GM19043 (cell line): Measurements from ENCODE around the gene PRKCE.

ENCODE experiments used
- ATAC-seq: cut with Tn5 transposase; IDR thresholded peaks from one replicate; pipeline ENCODE4 v1.9.1; 2021; ENCODE audit warnings: low read depth; ENCODE audit not compliant: unreplicated experiment

The PRKCE gene

GRCh38 chr2:45826884-45827635 lies 175.6 kb downstream of the PRKCE start:
- no peak for ATAC-seq

DNA sequence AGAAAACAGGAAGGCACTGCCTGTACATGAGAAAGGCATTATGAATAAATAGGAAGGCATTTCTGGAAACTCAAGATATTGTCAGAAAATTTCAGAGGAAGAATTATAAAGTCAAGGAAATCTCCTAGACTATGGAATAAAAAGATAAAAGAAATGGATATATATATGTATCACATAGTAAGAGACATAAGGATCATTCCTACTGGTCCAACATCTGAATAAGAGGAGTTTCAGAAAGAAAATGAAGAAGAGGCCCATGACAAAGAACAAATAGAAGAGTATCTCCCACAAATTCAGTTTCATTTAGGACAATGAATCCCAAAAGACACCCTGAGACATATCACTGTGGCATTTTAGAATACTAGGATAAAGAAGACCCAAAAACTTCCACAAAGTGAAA lies 178.8 kb downstream of the PRKCE start:
- no peak for ATAC-seq

DNA sequence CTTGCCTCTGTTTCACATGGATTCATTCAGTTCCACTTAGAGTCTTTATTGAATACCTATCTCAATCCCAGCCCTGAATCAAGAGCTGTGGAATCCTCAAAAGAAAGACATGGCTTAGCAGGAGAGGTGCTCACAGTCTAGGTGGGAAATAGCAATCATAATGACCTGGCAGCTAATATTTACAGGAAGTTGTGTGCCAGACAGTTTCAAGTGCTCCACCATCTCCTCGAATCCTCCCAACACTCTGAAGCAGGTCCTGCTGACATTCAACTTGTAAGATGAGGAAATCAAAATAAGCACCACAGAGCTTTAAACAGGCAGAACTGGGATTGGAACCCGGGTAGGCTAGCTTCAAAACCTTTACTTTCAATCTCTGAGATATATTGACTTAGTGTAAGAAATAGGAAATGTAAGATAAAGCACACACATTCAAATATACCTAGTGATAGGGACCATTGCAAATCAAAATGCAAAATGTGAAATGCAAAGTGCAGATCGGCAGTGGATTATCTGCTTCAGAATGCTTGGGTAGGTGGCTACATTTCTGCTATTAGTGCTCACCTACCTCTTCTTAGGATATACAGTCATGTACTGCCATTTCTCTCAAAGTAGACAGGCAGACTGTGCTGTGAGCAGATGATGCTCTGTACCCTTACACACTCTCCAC lies 182.0 kb downstream of the PRKCE start:
- ATAC-seq = peak; percentile 7

DNA sequence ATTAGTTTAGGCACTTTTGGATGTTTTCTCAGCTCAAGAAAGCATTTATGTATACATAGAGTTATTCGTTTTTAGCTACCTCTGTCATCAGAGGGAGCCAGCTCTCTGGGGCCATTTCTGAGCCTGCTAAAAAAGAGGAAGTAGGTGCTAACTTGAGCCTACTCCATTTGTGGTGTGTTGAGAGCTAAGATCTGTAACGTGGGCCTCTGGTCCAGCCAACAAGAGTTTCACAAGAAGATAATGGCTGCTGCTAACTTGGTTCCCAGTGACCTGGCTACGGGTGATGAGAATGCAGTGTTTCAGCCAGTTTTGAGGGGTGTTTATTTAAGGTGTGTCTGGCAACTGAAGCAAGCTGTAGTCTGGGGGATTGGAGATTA lies 182.5 kb downstream of the PRKCE start:
- ATAC-seq = peak; percentile 63

DNA sequence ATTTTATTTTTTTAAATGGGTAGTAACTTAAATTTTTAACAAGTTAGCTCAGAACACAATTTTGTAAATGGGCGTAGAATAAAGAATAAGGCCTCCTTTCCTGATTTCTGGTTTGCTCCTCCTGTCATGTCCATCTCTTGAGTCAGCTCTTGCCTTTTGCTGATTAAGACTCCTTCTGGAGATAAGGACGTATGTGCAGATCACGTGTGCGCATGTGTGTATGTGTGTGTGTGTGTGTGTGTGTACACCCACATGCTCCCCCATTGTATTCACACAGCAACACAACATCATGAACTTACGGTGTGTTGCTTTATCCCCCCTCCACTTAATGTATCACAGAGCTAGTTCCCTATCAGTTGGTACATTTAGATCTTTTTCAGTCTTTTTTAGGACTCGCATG lies 182.9 kb downstream of the PRKCE start:
- no peak for ATAC-seq

GRCh38 chr2:45834858-45835257 lies 183.4 kb downstream of the PRKCE start:
- ATAC-seq = no peak

DNA sequence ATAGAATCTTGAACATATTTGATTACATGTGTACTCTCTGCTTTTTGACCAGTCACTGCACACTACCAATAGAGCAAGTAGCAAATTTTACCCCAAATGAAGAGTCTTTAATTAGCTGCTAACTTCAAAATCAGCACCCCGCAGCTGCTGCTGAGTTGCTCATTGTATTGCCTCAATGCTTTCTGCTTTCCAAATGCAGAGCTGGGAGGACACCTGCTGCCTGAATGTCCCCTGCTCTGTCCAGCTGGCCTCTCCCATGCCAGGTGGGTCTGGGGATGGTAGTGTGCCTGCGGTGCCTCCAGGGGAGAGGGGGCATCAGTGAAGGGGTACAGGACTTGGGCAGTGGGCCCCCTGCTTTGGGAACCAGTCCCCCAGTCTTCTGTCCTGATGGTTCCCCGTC lies 184.8 kb downstream of the PRKCE start:
- peak; percentile 23 for ATAC-seq

- ATAC-seq = peak; percentile 42
Observed at GRCh38 chr2:45836740-45837139, 185.3 kb downstream of the PRKCE start.

- ATAC-seq = no peak
Observed at GRCh38 chr2:45837812-45838341, 186.4 kb downstream of the PRKCE start.

GRCh38 chr2:45839508-45840251 lies 188.2 kb downstream of the PRKCE start:
- no peak for ATAC-seq

DNA sequence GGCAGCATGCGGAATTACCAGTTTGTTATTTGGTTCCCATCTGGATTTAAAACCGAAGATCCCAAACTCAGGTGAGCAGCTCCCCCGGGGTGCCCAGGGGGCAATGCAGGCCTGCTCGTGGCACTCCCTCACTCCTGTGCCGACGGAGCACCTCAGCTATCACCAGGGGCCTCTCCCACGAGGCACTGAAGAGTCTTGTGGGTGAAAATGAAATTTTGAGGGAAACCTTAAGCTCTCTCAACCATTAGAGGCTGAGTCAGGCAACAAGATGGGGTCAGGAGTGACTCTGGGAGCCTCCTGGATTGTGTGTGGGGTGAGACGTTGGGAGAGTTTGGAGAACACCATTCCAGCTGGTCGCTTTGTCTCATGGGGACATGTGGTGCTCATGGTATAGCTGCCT lies 189.0 kb downstream of the PRKCE start:
- no peak for ATAC-seq

DNA sequence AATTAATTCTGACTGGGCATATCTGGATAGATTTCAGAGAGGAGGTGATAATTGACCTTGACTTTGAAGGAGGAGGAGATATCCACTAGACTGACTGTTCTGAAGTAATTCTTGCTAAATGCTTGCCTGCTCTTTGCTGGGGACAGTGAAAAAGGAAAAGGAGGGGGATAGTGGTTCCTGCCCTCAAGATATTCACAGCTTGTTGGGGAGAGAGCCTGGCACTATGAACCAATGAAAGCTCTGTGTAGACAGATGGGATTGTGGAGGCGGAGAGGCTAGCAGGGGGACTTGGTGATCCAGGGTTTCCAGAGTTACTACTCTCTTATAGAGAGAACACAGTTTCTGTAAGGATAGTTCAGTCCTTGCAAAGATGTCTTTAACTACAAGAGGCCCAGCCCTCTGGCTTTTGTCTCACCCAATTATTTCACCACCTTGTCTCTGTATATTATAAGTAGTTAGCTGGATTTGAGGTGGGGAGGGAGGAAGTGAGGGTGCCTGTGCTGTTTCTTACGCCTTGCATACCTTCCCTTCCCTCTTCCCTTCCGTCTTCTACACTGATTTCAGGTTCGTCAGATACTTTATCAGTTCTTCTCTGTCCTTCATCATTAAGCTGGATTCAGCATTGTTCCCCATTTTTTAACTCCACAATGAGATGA lies 190.4 kb downstream of the PRKCE start:
- ATAC-seq = no peak

DNA sequence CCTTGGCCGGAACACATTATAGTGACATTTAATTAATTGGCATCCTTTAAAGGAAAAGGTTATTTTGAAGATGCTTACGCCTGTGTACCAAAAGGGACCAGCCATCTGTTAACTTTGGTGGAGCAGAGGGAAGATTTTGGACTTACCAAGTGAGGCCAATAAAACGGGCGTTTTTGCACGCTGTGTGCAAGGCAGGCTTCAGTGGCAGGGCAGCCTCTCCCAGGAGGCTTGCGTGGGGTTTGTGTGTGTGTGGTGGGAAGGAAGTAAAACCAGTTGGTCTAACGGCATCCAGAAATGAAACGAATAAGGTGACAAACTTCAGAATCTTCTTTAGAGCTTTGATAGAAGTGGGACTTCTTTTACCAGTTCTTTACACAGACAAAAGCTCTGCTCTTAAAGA lies 191.7 kb downstream of the PRKCE start:
- ATAC-seq = peak; percentile 57

GRCh38 chr2:45844796-45845457 lies 193.5 kb downstream of the PRKCE start:
- ATAC-seq = no peak

DNA sequence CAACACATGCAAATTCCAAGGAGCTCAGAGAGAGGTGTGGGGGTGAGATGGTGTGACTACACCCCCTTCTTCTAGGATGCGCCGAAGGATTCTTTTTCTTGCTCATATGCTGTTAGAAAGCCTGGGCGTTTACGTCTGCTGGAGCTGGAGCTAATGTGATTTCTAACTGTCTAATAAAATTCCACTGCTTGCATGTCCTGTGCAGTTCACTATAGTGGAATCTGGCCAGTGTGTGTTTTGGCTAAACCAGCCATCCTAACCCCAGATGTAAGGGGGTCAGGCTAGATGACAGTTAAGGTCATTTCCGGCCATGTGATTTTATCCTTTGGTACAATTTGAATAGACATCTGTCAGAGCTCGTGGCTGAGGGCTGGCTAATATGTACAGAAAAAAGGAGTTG lies 194.1 kb downstream of the PRKCE start:
- no peak for ATAC-seq

DNA sequence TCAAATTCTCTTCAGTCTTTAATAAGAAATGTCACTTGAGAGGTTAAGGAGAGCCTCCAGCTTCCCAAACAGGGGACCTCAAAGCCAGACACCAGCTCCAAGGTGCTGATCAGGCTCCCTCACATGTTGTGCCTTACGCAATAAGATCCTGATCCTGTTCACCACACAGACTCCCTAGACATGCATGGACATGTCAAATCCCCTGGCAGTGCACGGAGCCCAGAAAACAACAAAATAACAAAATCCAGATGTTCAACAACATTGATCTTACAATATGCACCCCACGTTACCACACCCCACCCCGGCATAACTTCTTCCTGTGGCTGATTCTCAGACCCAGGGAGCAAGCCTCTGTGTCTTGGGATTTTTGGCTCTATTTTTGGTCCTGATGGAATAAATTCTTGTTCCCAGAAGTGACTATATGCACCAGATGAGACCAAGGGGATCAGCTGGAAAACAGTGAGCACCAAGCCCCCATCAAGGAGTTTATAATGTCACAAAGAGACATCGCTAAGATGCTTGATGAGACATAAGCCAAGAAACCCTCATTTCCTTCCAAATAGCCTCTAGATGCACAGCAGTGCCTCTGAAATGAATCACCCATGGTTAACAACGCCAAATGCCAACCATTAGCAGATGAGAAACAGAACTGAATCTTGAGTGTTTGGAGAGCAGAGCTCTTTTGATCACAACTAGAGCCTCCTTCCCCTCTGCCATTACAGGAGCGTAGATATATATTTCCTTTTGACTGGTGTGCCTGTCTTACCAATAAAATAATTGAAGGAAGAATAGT lies 198.2 kb downstream of the PRKCE start:
- no peak for ATAC-seq

DNA sequence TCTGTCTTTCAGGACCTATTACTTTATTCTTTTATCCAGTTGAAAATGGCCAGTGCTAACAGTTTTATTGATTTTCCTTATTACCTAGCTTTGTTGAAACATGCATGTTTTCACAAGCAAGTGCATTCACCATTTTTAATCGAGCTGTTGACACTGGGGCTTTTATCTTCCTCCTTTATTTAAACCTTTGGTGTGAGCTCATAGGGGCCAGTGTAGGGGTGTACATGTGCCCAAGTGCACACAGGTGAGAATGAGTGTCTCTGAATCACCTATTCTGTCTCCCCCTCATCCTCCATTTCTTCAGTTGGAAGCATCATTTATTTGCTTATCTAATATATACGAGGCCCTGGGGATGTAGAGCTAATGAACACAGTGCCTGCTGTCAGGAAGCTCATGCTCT lies 199.1 kb downstream of the PRKCE start:
- ATAC-seq = no peak

DNA sequence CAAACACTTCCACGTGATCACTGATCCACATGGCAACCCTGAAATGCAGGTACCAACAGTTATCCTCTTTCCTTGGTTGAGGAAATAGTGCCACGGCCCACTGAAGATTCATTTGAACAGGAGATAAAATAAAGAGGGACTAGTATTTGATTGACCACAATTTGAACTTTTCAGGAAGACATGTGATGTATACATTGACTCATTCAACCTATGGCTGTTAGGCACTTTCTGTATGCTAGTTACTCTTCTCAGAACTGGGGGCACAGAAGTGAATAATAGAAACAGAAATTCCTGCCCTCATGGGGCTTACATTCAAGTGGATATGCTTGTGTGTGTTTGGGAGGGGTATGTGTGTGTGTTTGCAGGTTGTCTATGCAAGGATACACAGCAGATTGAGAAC lies 199.6 kb downstream of the PRKCE start:
- no peak for ATAC-seq

DNA sequence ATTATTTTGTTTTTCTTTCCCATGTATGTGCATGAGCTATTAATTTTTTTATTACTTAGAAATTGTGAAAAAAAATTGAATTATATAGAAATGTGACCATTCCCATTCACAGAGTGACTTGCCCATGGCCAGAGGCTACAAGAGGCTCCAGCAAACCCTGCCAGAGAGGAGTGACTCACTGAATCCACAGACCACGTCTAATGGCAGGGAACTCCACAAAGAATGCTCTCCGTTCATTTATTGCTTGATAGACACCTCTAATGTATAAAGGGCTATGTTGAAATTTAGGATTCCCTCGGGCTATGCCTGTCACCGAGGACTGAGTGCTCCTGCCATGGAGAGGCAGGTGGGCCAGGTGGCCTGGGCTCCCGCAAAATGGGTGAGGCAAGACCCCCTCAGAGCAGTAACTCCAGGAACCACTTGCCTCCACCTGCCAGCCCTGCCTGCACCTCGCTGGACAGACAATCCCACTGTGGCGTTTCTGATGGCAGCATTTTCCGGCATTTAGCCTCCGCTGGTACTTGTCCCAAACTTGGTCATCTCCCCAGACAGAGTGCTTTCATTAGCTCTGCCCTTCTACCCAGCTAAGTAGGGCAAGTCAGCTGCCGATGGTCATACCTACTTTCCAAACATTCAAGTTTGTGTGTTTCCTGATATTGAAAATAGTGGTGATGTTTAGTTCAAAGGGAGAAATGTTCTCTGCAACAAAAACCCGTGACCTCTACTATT lies 200.3 kb downstream of the PRKCE start:
- ATAC-seq = no peak
